Fibroblast of skin of left biceps (primary cell): ENCODE results near the gene INVS.
"Not testable (repeated sequence)": the region's sequence is repeated elsewhere in the genome, so short reads cannot be mapped to it uniquely, and the experiment has no call there.

Source experiments
- DNase-seq, 2 experiments: peaks; one replicate each; pipeline ENCODE4 v3.0.0-alpha.2; 2013; ENCODE audit warnings: low read depth in 2 of 2

The INVS gene

DNA sequence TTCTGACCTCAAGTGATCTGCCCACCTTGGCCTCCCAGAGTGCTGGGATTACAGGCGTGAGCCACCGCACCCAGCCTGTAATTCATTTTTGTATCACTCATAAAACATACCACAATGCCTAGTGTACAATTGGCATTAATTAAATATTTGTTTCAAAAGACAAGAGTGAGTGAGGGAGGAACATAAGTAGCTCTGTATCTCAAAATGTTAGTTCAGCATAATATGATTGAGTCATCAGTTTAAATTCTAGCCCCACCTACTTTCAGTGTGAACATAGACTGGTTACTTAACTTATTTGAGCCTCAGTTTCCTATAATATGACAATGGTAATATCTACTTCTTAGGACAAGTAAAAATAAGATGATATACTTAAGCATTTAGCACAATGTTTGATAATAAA, 26.9 kb downstream of the INVS start:
- DNase-seq, result no peak

DNA sequence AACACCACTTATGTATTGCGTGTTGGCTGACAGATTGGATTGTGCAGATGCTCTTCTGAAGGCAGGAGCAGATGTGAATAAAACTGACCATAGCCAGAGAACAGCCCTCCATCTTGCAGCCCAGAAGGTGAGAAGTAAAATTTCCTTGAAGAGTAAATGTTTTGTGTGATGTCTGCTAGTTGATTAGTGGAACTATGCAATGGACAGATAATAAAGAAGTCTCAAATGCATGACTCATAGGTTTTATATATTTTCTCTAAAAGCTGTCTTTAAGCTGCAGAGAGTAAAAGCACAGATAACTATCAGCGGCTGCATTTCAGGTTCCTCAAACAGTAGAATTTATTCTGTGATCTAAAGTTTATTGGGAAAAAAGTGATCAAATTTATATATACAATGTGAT, 27.4 kb downstream of the INVS start:
- no peak for DNase-seq

DNA sequence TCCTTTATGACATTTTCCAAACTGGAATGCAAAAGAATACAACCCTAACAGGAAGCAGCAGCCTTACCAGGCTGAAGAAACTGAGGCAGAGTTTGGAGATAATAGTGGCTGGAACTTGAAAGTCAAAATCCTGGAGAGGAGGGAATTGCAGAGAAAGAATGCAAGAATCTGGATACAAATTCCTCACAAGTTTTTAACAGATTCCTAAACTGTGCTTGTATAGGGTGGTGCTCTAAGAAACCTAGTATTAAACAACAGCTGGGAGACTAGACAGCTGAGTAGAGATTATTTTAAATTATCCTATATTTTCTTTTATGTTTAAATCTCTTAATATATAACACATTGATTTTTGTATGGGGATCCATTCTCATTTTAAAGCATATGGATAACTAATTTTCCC, 30.7 kb downstream of the INVS start:
- DNase-seq, result no peak

DNA sequence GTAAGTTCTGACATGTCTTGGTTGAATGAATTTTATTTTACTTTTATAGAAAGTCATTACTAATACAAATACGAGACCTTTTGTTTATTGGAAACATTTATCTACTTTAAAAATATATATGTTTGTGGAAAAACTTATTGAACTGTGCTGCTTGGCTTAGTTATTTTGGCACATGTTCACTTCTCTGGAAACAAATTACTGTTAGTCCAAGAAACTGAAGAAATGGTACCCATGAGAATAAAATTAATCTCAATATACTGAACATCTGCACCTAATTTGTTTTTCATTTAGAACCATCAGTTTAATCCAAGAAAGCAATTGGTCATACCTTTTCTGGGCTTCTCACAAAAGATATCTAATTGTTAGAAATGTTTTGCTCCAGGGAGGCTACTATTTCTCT, 32.2 kb downstream of the INVS start:
- no peak for DNase-seq

DNA sequence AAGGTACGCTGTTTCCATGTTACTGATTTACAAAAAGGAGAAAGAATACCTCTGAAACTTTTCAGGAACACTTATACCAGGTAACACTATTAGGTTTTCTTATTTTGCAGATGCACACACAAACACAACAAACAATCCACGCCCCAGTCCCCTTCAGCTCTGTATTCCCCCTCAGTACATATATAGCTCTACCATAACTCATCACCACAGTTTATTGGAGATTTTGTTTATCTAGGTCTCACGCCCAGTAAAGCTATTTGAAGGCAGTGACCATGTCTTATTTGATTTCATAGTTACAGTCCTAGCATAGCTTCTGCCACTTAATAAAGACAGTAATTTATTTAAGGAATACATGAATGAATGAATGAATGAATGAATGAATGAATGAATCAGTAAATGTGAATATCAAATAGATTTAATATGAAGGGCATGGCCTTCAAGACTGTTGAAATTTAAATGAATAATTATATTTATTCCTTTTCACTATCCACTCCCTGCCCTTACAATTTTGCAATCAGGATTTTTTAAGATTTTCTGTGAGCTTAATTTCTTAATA, 32.9 kb downstream of the INVS start:
- DNase-seq, result no peak

DNA sequence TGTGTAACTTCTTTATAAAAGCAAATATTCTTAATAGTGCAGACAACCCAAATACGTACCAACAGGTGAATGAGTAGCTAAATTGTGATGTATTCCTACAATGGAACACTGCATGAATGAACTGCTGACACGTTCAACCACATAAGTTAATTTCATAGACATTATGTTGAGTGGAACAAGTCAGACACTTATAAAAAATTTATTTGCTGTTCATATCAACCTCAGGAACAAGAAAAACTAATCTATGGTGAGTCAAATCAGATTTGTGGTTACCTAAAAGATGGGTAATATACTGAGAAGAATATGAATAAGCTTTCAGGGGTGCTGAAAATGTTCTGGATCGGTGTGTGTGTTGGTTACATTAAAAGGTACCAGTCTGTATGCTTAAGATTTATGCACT, 35.7 kb downstream of the INVS start:
- no peak for DNase-seq

DNA sequence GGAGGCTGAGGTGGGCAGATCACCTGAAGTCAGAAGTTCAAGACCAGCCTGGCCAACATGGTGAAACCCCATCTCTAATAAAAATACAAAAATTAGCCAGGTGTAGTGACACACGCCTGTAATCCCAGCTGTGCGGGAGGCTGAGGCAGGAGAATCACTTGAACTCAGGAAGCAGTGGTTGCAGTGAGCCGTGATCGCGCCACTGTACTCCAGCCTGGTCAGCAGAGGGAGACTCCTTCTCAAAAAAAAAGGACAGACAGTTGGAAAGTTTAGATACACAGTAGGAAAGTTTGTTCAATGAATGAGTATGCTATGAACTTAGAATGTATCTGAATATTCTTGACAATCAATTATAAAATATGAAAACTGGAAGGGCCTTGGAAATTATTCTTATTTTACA, 37.8 kb downstream of the INVS start:
- DNase-seq, result not testable (repeated sequence)

DNA sequence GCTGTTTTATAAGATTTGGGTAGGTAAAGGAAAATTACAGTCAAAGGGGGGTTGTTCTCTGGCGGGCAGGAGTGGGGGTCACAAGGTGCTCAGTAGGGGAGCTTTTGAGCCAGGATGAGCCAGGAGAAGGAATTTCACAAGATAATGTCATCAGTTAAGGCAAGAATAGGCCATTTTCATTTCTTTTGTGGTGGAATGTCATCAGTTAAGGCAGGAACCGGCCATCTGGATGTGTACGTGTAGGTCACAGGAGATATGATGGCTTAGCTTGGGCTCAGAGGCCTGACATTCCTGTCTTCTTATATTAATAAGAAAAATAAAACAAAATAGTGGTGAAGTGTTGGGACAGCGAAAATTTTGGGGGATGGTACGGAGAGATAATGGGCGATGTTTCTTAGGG, 41.3 kb downstream of the INVS start:
- DNase-seq, result not testable (repeated sequence)

DNA sequence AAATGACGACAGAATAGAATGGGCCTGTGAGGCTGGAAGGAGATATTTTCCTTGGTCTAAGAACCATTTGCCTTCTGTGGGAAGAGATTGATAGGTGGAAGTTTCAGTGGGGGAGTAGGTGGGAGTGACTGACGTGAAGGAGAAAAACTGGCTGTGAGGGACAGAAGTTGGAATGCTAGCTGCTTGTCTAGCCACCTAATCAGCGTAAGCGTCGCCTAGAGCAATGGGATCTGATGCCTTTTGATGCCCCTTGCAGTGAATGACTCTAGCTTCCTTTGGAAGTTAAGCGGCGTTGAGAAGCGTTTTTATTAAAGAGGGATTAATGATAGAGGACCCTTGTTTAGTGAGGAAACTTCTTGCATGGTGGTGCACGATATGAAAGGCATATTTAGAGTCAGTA, 42.8 kb downstream of the INVS start:
- not testable (repeated sequence) for DNase-seq

DNA sequence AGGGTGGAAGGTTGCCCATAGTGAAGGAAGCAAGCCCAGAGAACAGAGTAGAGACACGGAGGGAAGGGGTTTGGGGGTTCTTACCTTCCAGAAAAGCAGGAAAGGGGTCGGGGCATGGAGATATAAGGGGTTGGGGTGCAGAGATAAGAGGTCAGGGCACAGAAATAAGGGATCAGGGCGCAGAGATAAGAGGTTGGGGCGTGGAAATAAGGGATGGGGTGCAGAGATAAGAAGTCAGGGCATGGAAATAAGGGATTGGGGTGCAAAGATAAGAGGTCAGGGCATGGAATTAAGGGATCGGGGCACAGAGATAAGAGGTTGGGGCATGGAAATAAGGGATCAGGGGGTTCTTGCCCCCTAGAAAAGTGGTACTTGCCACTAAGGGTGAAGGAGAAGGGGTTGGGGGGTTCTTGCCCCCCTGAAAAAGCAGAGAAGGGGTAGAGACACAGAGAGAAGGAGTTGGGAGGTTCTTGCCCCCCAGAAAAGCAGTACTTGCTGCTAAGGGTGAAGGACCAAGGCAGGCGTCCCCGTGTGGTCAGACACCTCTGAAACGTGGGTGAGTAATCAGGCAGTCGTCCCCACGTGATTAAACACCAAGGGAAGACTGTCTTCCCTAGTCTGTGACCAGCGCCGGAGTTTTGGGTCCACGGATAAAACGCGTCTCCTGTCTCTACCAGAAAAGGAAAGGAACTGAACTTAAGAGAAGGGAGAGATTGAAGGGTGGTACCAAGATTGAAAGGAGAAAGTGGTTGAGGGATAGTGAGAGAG, 46.3 kb downstream of the INVS start:
- not testable (repeated sequence) for DNase-seq

DNA sequence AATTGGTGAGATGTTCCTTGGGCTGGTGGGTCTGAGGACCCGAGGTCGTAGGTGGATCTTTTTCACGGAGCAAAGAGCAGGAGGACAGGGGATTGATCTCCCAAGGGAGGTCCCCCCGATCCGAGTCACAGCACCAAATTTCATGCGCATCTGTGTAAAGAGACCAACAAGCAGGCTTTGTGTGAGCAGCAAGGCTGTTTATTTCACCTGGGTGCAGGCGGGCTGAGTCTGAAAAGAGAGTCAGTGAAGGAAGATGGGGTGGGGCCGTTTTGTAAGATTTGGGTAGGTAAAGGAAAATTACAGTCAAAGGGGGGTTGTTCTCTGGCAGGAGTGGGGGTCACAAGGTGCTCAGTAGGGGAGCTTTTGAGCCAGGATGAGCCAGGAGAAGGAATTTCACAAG, 46.9 kb downstream of the INVS start:
- not testable (repeated sequence) for DNase-seq

DNA sequence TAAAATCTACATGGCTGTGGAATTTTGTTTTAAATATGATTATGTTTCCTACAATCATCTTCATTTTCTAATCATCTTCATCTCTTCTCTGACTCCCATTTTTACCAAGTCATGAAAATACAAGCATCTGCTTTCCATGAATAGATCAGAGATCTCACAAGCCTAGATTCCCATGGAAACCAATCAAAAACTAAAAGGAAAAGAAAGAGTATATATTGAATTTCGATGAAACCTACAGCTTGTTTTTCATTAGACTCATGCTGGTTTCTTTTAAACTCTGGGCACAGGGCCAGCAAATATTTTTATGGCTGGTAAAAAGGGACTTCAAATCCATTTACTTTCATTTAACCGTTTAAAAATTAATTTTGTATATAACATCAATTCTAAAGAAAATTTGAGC, 51.2 kb downstream of the INVS start:
- DNase-seq, result peak; percentile 16 to 19

DNA sequence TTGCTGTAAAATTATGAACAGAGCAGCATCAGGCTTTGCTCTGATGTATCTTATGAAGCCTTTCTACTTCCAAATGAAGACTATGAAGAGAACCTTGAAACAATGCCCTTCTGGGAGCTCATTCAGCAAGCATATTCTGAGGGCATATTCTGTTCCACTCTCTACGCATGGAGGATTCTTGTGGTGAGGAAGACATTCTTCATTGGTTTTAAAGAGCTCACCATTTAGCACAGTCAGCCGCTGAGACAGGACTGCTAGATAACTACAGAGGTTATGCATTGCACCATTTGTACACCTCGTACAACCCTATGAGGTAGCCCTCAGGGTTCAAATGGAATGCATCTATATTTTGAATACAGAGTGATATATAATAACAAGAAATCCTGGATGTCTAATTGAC, 61.0 kb downstream of the INVS start:
- no peak for DNase-seq

DNA sequence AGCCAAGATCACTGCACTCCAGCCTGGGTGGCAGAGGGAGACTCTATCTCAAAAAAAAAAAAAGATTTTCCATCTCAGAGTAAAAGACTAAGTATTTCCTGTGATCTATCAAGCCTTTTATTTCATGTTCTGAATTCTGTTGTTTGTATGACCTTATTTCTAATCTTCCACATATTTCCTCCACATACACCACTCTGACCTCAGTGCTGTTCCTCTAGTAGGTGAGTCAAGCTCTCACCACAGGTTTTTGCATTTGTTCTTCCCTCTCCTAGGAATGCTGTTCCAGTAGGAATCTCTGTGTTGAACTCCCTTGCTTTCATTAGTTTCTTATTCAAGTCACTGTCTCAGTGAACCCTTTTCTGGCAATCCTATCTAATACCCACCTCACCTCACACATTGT, 68.1 kb downstream of the INVS start:
- DNase-seq, result no peak

DNA sequence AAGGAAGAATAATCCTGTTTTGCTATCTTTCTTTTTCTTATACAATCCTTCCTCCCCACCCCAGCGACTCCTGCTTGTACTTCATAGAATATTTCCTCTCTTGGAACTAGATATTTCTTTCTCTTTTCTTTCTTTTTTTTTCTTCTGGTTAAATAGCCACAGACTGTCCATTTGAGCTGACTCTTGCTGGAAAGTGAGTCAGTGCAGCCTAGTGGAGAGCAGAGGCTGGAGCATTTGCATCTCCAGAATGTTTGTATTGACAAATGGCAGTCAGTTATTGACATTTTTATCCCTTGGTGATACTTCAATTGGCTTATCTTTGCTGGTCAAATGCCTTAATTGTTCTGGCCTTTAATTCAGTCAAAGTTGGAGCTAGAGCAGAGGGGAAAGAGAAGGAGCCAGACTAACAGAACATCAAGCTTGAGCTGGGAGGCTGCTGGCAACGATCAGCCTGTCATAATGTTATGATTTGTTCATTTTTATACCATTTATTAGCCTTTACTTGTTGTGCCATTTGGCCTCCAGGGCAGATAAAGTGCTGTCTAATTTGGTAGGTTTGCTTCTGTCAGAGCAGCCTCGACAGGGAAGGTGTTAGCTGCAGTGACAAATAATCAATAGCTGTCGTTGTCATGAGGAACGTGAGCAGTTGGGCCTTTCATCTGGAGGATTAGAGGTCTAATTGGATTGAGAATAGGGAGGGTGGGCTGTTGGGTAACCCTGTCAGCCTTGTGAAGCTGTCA, 69.0 kb downstream of the INVS start:
- no peak for DNase-seq

DNA sequence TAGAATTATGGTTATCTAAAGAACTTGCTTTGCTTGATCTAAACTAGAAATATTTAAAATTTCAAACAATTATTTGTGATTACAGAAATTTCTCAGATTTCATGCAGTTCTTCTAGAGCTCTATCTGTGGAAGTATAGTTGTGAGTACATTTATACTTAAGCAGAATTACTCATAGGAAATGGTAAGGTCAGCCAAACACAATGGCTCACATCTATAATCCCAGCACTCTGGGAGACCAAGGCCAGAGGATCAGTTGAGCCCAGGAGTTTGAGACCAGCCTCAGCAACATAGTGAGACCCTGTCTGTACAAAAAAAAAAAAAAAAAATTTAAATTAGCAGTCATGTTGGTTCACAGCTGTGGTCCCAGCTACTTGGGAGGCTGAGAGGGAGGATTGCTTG, 71.0 kb downstream of the INVS start:
- DNase-seq, result no peak

DNA sequence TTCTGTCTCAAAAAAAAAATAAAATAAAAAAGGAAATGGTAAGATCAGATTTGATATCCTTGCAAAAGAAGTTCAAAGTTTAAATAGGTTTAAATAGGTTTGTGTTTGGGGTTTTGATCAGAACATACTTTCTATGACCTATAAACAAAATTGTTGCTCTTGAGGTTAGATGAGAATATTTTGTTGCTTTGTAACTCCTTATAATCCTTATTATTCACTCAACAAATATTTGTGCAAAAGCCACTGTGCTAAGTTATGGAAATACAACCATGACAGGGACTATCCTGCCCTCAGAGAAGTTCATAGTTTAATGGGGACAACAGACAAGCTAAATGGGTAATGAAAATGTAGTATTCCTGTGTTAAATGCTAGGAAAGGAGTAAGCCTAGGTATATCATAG, 71.5 kb downstream of the INVS start:
- no peak for DNase-seq

DNA sequence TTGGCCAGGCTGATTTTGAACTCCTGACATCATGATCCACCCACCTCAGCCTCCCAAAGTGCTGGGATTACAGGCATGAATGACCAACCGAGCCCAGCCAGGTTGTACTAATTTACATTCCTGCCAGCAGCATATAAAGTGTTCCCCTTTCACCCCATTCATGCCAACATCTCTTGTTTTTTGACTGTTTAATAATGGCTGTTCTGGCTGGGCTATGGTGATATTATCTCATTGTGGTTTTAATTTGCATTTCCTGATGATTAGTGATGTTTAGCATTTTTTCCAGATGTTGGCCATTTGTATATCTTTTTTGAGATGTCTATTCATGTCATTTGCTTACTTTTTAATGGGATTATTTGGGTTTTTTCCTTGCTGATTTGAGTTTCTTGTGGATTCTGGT, 87.3 kb downstream of the INVS start:
- DNase-seq, result no peak

DNA sequence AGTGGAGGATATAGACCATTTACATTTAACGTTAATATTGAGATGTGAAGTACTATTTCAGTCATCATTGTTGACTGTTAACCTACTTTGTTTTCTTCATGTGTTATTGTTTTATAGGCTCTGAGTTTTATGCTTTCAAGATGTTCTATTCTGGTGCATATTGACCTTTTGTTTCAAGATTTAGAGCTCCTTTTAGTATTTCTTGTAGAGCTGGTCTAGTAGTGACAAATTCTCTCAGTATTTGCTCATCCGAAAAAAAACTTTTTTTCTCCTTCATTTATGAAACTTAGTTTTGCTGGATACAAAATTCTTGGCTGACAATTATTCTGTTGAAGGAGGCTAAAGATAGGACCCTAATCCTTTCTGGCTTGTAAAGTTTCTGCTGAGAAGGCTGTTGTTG, 91.3 kb downstream of the INVS start:
- DNase-seq, result no peak

DNA sequence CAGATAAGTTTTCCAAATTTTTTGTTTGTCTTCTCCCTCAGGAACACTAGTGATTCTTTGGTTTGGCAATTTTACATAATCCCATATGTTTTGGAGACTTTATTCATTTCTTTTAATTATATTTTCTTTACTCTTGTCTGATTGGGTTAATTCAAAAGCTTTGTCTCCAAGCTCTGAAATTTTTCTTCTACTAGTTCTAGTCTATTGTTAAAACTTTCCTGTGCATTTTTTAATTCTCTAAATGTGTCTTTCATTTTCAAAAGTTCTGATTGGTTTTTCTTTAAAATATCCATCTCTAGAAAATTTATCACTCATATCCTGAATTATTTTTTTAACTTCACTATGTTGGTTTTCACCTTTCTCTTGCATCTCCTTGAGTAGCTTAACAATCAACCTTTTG, 92.2 kb downstream of the INVS start:
- DNase-seq, result no peak

DNA sequence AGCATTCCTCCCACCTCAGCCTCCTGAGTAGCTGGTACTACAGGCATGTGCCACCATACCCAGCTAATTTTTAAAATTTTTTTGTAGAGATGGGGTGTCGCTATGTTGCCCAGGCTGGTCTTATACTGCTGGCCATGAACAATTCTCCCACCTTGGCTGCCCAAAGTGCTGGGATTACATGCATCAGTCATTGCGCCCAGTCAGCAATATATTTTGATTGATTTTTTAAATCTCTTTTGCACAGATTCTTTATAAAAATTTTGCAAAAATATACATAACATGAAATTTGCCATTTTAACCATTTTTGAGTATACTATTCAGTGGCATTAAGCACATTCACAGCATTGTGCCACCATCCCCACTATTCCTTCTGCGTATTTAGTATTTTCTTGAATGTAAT, 94.0 kb downstream of the INVS start:
- DNase-seq, result no peak

DNA sequence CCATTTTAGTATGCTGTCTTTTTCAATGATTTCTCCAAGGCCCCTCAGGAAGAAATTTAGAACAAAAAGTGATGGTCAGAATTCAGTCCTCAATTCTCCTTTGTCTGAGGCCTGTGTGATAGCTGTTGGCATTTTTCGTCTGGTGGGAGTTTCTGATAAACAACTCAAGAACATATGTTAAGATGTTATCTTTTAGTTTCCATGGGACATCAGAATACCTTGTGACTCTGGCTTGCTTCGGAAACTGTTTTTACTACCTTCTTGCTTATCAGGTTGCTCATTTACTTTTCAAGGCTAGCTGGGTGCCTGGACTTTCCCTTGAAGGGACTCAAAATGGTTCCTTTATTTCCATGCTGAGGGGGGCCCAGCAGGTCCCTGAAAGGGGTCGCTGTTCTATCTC, 97.2 kb downstream of the INVS start:
- DNase-seq, result no peak

DNA sequence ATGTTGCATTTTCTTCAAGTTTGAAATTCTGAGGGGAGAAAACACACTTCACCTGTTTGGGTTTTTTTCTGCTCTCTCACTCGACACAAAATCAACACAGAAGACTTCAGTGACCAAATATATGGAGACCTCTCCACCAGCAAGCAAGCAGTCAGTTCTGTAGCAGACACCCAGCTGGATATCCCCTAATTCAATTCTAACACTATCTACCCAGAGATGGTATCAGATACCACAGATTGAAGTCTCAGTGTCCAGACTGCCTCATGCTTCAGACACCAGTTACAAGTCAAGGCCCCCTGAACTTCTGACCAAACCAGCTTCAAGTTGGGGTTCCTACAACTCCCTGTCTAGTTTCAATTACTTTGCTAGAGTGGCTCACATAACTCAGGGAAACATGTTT, 97.8 kb downstream of the INVS start:
- no peak for DNase-seq
